ENCODE measurements around the gene SLC12A6.

- no peak for TF ChIP-seq CTCF (IDR thresholded peaks at IDR 0.05; ENCODE audit: poor library complexity, severe bottlenecking)
- no peak for TF ChIP-seq TAF1 (IDR thresholded peaks at IDR 0.05; ENCODE audit: low read depth)
- TF ChIP-seq EZH2 (IDR thresholded peaks at IDR 0.05; ENCODE audit: borderline replicate concordance, insufficient read depth, low read length, poor library complexity, severe bottlenecking): no peak
- no peak for TF ChIP-seq RAD21 (conservative IDR thresholded peaks at IDR 0.05)
- no peak for TF ChIP-seq POLR2AphosphoS5 (IDR thresholded peaks at IDR 0.05)
Observed at GRCh38 chr15:34329006-34329405, 8.6 kb downstream of the SLC12A6 start.

Measured in neural cell (in vitro differentiated cells).